HG02943 (cell line): ENCODE data around the gene RARRES1.
A peak's percentile ranks its signal among the peaks of the same experiment; 100 is the strongest.

ENCODE experiments used
- ATAC-seq: cut with Tn5 transposase; IDR thresholded peaks from one replicate; pipeline ENCODE4 v1.9.1; 2021; ENCODE audit warnings: mild to moderate bottlenecking, low read depth, moderate library complexity; ENCODE audit not compliant: unreplicated experiment

The RARRES1 gene

DNA sequence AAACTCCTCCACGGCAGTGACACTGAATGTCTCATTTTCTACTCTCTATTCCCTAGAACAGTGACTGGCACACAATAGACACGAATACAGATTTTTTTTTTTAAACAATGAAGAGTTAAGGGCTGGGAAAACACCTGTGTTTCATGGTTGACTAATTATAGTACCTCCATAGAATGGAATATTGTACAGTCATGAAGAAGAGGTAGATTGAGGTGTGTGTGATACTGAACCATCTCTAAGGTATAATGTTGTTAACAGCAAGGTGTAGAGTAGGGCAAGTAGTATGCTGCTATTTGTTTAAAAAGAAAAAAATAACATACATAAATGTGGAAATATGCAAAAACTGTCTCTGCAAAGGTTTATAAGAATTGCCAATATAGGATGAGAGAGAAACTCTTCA, 5.2 kb upstream of the RARRES1 start:
- no peak for ATAC-seq

DNA sequence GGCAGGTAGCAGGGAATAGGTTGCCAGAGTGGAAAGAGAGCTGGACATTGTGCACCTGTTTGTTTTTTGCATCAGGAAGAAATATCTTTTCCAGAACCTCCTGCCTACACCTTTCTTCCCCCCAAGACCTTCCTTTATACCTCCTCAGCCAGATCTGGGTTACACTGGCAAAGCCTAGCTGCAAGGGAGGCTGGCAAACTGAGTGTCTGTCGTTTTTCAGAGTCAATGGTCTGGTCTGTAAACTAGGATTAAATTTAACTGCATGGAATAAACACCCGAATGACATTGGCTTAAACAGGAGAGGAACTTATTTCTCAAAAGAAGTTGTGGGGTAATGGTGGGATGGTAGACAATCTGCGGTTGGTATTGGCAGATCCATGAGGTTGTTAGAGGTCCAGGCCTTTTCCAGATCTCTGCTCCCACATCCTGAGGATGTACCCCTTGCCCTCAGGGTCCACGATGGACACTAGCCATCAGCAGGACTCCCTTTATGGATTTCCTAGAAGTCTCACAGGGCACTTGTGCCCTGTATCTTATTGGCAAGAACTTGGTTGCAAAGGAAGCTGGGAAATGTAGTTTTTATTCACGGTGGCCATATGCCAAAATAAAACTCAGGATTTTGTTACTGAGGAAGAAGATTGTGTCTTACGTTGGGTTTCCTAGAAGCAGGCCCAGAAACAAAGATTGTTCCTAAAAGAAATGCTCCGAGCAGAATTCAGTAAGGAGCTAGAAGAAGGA, 3.2 kb upstream of the RARRES1 start:
- no peak for ATAC-seq

DNA sequence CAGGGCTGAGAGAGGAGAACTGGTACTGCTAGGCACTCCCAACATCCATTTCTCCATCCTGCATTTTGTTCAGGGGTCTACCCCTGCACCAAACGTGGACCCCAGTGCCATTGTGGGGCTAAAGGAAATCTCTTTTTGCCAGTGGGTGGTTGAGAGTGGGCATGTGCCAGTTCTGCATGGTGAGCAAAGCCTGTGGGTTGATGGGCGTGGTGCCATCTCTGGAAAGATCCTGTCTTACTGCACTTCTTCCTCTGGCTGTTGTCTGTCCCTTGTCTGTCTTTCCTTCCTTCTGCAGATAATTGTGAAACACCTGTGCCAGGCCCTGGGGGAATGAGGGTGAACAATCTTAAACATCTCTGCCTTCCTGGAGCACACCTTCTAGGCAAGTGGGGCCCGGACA, 1.4 kb upstream of the RARRES1 start:
- no peak for ATAC-seq

DNA sequence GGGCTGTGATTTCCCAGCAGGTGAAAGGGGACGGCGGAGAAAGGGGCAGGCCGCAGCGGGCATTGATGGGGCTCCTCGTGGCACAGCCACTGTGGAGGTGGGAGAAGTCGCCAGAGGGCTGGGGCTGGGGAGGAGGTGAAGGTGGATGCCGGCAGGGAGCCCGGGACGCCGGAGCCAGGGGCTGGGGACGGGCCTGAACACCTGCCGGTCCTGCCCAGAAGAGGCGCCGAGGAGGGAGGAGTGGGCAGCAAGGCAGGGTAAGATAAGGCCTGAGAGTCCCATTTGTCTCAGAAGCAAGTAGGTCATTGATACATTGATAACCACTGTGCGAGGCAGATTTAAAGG, 571 bp upstream of the RARRES1 start:
- ATAC-seq = no peak

DNA sequence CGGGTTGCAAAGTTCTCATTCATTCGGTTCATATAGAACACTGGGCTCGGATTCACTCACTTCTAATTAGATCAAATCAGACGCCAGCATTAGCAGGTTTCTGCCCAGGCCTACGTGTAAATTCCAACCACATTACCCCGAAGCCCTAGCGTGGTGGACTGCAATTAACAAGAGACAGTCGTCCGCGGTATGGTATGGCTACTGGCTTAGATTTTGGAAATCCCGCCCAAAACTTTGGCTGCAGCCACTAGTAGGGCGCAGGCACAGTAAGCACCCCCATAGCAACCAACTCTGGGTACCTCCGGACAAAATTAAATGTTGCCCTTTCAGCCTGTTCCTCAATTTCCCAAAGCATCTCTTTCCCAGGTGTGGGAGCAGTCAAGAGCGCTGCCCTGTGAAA, 771 bp downstream of the RARRES1 start:
- ATAC-seq = no peak

DNA sequence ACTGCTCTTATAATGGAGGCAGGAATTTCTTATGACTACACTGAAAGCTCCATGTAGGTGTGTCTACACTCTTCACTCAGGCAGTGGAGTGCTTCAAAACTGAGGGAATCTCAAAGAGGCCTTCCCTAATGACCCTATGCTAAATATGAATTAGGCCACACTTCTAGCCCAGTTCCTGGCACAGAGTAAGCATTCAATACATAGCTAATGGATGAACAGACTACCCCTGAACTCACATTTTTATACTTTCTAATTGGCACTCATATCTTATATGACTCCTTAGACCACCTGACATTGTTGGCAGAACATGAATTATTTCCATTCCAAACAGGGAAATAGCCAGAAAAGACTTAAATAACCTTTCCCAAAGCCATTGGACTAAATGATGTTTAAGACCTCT, 3.4 kb downstream of the RARRES1 start:
- no peak for ATAC-seq

DNA sequence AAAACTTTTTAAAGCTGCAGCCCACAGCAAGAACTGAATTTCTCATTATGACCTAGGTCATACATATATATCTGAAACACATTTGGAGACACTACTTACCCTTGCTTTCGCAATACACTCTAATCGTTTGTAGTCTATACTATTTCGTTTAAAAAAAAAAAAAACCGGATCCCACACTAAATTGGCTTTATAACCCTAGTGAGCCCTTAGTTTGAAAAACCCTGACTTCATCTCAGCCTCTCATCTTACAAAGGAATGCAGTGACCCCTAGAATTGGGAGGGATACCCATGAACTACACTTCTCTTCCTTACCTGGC, 4.2 kb downstream of the RARRES1 start:
- ATAC-seq = no peak

DNA sequence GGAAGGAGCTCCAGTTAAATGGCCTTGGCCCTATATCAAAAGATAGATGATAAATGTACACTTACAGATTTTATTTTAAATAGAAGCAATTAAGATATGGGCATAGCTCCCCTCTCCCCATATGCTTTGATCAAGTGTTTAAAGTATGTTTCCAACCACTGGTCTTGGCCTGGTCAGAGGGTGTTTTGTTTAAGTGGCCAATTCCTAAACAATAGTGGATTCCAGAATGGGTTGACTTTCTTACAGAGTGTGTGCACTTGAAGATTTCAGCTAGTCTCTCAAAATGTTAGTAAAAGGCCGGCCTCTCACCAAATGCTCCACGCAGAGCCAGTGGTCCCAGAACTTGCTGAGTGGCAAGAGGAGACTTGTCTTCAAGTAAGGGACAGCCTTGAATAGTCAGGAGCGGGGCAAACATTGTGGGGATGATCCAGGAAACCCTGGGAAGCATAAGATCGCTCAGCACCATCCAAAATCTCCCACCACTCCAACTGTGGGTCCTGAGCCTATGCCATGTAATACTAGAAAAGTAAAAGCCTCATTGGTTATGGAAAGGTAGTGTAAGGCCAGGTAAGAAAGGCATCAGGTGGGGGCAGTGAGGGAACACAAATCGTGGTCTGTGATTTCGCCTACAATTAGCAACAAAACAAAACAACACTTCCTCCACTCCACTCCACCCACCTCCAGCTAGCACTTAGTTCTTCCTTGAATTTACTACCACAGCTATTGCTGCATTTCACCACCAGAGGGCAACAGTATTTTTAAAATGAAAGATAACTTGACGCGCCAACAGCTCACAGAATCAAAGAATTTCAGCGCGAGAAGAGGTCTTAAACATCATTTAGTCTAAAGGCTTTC, 4.8 kb downstream of the RARRES1 start:
- ATAC-seq = peak; percentile 52

DNA sequence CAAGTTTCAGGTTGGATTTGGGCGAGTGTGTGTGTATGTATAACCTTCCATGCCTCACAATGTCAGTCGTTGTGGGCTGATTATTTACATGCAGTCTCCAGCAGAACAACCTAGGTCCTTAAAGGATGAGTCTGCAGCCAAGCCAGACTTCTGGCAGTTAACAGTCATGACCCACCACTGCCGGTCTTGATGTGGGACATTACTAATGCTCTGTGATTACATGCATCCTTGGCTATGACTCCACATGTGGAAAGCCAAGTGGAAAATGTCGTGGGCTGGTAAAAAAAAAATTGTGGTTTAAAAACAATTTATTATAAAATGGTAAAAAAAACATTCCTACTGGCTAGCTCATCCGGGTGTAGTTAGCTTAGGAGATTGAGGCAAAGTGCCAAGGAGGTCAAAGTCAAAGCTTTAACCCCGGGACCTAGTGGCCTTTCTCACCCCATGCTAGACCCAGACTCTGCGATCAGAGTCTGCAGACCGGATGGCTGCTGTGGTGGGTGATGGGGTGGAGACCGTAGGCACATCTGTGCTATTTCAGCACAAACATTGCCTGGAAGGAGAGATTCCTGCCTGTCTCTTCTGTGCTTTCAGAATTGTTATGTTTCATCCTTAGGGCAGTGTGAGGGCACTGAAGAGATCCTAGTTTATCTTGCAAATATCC, 6.8 kb downstream of the RARRES1 start:
- ATAC-seq = no peak

DNA sequence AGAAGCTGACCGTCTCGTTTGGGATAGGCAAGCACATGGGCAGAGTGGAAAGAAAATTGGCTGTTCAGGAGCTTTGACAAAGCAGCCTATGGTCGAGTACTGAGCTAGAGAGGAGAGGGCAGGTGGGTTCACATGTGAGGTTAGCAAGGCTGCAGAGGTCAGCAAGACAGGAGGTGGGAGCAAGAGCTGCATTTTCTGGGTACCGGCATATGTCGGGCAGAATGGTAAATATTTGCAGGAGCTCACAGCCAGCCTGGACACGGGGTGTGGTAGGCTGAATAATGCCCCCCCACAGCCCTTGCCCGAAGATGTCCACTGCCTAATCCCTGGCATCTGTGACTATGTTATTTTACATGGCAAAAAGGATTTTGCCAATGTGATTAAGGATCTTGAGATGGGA, 8.3 kb downstream of the RARRES1 start:
- ATAC-seq = no peak

DNA sequence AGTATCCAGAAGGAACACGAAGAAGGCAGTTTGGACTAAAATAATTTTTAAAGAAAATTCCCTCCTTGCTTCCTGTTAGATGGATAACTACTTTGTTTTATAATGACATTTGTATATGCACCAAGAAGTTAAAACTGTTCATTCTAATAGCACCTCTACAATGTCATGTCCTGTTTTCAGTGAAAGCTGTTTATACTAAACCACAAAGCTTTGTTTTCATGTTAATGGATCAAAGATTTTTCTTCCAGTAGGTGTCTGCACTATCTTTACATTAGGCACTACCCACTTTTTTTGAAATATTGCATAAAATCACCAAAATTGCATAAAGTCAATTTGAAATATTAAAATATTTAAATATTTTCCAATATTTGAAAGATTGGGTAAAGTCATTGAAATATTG, 10.1 kb downstream of the RARRES1 start:
- ATAC-seq = no peak

DNA sequence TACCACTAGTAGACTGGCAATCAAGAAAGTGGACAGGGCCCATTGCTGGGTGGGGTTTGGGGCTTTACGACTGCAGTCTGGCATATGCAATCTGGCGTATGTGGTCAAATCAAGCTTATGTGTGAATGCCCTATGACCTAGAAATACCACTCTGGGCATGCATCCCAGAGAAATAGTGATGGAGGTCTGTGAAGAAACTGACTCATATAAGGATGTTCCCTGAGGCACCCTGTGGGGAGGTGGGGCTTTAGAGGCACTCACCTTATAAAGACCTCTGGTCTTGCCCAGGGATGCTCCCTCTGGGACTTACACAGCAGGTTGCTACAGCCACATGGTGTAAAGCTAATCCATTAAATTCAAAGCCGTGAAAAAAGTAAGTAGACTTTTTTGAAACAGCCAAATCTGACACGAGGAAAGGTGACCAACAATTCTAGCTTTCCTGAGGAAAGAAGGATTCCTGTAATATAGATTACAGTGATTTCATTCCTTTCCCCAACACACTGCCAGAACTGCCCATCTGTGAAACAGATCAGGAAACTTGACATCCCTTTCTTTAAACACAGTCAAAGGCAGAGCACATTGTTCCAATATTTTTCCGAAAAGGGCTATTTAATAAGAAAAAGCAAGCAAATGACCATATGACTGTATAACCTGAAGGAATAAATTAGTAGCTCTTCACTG, 13.6 kb downstream of the RARRES1 start:
- no peak for ATAC-seq

DNA sequence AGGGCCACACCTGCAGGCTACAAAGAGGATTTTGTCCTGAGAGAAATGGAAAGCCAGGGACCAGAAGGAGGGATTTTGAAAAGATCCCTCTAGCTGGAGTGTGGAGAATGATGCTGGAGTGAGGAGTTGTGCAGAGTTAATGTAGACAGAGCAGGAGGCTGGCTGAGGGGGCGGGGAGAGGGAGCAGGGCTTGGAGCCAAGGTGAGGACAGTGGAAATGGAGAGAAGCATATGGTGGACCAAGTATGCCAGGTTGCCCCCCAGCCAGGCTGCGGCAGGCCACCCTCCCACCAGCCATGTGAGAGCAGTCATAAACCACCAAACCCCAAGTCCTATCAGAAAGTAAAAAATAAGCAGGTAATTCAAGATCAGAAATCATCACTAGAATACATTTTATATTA, 14.7 kb downstream of the RARRES1 start:
- no peak for ATAC-seq

DNA sequence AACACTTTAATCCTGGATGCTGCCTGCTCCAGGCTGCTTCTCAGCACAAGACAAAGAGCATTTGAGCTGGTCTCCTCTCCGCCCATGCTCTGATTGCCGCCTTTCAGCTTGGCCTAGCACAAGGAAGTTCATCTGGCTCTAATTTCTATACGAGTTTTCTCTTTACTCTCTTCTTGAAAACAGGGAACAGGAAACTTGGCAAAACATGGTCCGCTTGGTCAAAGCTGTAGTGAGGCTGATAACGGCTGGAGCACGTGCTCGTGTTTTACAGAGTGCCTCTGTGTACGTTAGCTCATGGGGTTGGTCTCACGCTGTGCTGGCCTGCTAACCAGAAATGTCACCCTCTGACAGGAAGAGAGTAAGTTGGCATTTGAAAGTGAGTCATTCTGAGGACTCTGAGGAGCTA, 19.2 kb downstream of the RARRES1 start:
- ATAC-seq = no peak

DNA sequence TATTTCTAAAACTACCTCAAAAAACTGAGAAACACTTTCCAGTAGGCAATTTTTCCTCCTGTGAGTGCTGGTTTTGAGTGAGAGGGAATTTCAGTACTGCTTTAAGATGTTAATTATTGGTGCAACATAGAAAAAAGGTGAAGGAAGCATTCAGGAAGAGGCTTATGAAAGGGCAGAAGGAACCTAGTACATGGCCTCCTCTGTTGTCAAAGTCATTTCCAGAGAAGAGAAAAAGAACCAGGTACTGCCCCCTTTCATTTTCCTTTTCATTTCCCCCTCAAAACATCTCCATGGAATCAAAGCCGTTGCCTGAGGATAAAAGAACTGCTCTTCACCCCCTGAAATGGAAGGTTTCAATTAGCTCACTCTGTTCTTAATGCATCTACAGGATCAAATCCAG, 19.8 kb downstream of the RARRES1 start:
- ATAC-seq = no peak

DNA sequence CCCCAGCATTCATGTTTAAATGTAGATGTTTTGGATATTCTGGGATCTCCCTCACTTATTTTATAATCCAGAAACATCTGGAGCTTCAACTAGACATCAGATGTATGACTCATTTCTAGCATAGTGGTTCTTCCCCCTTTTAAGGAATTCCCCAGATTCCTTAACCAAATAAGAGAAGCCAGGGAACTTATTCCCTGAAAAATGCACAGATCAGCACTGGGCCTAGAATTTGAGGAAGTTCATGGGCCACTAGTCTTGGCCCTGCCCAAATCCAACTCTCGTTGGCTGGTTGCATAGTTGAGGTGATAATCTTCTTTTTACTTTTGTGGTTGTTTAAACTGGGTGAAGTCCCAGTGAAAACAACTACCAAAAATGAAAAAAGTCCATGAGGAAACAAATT, 20.4 kb downstream of the RARRES1 start:
- no peak for ATAC-seq

DNA sequence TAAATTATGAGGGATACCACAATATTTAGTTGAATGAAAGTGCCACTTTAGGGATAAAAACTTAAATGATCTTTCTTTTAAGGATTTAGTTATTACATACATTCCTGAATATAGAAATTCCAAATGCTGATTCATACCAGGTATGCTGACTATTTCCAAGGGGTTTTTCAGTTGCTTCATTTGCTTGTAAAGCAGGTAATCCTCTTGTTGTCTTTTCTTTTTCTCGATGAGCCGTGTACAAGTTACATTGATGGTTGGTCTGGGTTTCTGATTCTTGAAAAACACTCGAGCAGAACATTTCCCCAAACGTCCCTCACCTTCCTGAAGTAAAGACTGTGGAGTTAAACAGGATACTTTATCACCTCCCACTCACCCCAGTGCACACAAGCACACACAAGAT, 21.7 kb downstream of the RARRES1 start:
- ATAC-seq = no peak

DNA sequence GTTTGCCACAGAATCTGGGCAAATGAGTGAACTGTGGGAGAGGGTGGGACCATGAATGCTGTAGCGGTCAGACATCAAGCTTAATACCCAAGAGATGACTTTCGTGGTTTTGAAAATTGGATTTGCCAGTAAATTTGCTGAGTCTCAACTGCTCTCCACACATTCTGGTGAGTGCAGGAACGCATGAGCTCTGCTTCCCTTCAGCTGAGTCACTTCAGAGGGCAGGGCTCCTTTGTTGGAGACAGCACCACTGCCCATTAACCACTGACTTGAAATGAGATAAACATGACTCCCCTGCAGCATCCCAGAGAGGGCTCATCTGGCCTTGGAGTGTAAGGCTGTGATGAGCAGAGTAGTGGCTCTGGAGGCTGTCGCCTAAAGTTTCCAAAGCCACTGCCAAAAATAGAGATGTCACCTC, 22.6 kb downstream of the RARRES1 start:
- no peak for ATAC-seq

DNA sequence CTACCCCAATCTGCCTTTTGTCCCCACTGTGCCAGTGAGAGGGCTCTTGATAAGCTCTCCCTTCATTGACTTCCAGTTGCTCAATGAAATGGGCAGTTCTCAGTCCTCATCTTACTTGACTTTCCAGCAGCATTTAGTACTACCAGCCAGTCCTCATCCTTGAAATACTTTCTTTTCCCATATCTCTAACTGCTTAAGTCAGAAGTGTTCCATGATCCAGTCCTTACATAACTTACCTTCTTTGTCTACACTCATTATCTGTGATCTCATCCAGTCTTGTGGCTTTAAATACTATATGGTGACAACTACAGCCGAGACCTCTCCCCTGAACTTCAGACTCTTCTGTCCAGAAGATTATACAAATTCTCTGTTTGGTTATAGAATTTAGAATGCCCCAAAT, 28.7 kb downstream of the RARRES1 start:
- no peak for ATAC-seq

DNA sequence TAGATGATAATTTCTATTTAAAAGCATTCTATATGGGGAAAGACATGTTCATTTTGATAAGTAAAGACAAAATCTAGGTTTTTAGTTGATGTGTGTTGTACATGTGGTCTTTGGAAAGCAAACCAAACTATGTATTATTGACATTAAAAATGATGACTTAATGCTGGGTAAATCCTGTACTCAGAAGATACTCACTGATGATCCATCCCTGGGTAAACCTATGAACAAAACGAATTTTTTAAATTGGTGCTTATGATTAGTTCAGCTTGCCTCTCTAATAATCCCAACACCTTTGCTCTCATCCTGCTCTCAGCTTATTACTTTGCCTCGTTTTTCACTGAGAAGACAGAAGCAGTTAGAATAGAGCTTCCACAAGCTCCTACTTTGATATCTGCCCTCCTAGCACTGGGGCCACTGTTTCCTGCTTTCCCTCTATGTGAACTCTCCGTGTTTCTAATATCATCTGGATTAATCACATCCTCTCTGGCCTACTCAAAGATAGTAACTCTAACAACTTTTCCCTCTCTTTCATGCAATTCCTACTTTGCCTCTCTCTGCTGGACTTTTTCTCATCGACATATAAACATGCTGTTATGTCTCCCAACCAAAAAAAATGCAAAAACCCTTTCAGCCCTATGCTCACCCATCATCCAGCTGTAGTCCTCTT, 29.3 kb downstream of the RARRES1 start:
- no peak for ATAC-seq
